Testis (tissue), 3 donors: Measurements from ENCODE around the gene NELFCD. TPM values are rescaled to one million over a fixed set of nuclear protein-coding genes. Genes with fewer than 3 reads are reported as not detected.

Experiments
- DNase-seq: peaks from one replicate; pipeline ENCODE4 v3.0.0-alpha.2; 2019
- H3K27ac ChIP-seq, 2 donors: fragments of 200-600 bp; sonication (generic); one replicate each; pipeline ENCODE4 v1.5.1; 2019
- H3K27me3 ChIP-seq: fragments of 200-600 bp; sonication (generic); one replicate; pipeline ENCODE4 v1.5.1; 2019
- H3K36me3 ChIP-seq: fragments of 200-600 bp; sonication (generic); one replicate; pipeline ENCODE4 v1.5.1; 2017; ENCODE audit warnings: low read depth; ENCODE audit errors: missing control alignments
- H3K4me1 ChIP-seq: fragments of 200-600 bp; sonication (generic); one replicate; pipeline ENCODE4 v1.5.1; 2019
- H3K4me3 ChIP-seq, 2 donors: fragments of 200-600 bp; sonication (generic); one replicate each; pipeline ENCODE4 v1.5.1; 2017 to 2019
- H3K9me3 ChIP-seq: fragments of 200-600 bp; sonication (generic); one replicate; pipeline ENCODE4 v1.5.1; 2017
- CTCF ChIP-seq, 3 experiments: fragments of 450-650 bp in 2 of 3; fragments of 200-600 bp in 1 of 3; sonication (generic) in 1 of 3; IDR thresholded peaks; one replicate each; pipeline ENCODE4 v1.5.1; 2016 to 2019; ENCODE audit warnings: antibody characterized with exemption in 3 of 3, mild to moderate bottlenecking in 2 of 3, moderate library complexity in 1 of 3
- POLR2A ChIP-seq: fragments of 450-650 bp; IDR thresholded peaks from one replicate; pipeline ENCODE4 v1.6.1; 2017; ENCODE audit warnings: antibody characterized with exemption, mild to moderate bottlenecking, moderate library complexity
- WGBS, 2 donors: methylation state at CpG; one replicate each; pipeline ENCODE4 v1.1.5; 2018; 5-methylcytosine and 5-hydroxymethylcytosine counted together
- intact Hi-C: fragments of 100-400 bp; cut with DNase I; formaldehyde crosslinking; loops from one replicate; pipeline ENCODE4 v1.15.1; 2023; ENCODE audit warnings: low total_unique reads
- polyA plus RNA-seq: library from polyadenylated mRNA; stranded (reverse); fragments of 350-450 nt; fragmentation: Illumina TruSeq; extraction: RNeasy Lipid Tissue Mini Kit (QIAGEN cat#74804); gene quantifications from one replicate; pipeline ENCODE4 v1.2.3, GENCODE V29; 2014; ENCODE audit warnings: low read depth, low replicate concordance; ENCODE audit not compliant: insufficient read depth
- total RNA-seq, 2 donors: library from RNA; depleted of rRNA; stranded (reverse); fragments of >200 nt; gene quantifications; one replicate each; pipeline ENCODE4 v1.2.3, GENCODE V29; 2016

NELFCD gene
- total and polyA plus RNA-seq, 3 donors from 2014 or later: 103 to 123 (median 105) TPM

DNA sequence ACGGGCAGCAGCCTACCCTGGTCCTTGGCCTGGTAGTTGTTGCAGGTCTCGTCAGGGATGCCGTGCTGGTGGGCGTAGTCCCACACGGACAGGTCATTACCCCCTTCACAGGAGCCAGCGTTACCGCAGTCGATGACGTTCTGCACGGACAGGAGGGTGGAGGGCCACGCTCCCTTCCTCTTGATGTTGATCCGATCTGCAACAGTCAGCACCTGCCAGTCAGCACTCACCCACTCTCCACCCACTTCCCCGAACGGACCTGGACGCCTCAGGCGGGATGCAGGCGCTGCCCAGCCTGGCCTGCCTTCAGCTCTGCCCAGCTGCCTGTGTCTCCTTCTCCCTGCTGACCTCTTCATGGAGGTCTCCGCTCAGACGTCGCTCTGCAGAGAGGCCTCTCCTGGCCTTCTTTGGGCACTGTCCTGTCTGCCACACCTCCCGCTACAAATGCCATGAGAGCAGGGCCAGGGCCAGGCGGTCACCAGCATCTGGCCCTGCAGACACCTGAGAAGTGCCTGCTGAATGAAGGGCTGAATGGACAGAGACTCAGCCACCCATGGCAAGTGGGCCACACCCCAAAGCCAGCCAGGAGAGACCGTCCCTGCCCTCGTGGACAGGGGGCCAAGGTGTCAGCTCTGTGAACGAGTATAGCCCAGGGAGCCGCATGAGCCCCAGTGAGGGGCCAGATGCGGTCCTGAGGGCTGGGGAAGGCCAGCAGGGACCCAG is 20.6 kb downstream of the NELFCD start:
- Histone ChIP-seq H3K27me3 (no peaks in the 10 kb centered on the region), H3K27ac (no peak overlapping the region), H3K36me3 (no peaks in the 10 kb centered on the region), H3K4me3 (no peak overlapping the region), H3K9me3 (no peaks in the 10 kb centered on the region), H3K4me1 (peaks cover 8% of the 10 kb centered on the region)
- intact Hi-C loops: no loop called here
- no peak for DNase-seq
- TF ChIP-seq POLR2A (no peak), CTCF (IDR thresholded peaks at IDR 0.05) (no peak)
- WGBS, 2 donors: 90 to 92% methylated on average over 14 to 27 of the region's 27 CpGs

DNA sequence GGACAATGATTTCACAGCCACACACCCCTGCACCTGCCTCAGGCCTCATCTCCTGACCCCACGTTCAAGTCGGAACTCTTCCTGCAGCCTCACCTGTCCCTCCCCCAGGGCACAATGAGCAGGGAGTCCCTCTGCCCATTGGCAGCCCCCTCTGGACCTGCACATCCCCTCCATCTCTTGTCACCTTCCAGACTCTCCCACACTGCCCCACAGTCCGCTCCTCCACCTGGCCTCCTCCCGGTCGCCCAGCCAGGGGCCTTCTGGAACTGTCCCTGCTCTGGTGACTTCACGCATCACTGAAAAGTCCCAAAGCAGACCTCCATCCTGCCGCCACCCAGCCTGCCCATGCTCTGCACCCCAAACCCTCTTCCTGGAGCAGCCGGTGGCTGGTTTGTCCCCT is 21.3 kb downstream of the NELFCD start:
- intact Hi-C loops: no loop called here

GRCh38 chr20:59002874-59003399 is 21.9 kb downstream of the NELFCD start:
- H3K9me3 ChIP-seq: no peaks in the 10 kb centered on the region
- TF ChIP-seq POLR2A (no peak), CTCF (IDR thresholded peaks at IDR 0.05) (no peak)
- no peaks in the 10 kb centered on the region for H3K36me3 ChIP-seq
- H3K27ac ChIP-seq: no peak overlapping the region
- 85 to 90% methylated on average over 17 of the region's 17 CpGs for WGBS, 2 donors
- intact Hi-C loops: no loop called here
- no peaks in the 10 kb centered on the region for H3K27me3 ChIP-seq
- H3K4me3 ChIP-seq: no peak overlapping the region
- DNase-seq: no peak
- peaks cover 9% of the 10 kb centered on the region for H3K4me1 ChIP-seq

More for the DNA sequence above, 21.3 kb downstream of the NELFCD start:
- Histone ChIP-seq H3K4me1 (peaks cover 9% of the 10 kb centered on the region), H3K27ac (no peak overlapping the region), H3K4me3 (no peak overlapping the region), H3K27me3 (no peaks in the 10 kb centered on the region), H3K9me3 (no peaks in the 10 kb centered on the region), H3K36me3 (no peaks in the 10 kb centered on the region)
- TF ChIP-seq POLR2A (no peak), CTCF (IDR thresholded peaks at IDR 0.05) (no peak)
- 95% methylated on average over 7 of the region's 8 CpGs for WGBS, 2 donors
- DNase-seq: no peak

GRCh38 chr20:59003836-59004492 is 22.9 kb downstream of the NELFCD start:
- TF ChIP-seq POLR2A (no peak), CTCF (IDR thresholded peaks at IDR 0.05) (no peak)
- Histone ChIP-seq H3K36me3 (no peaks in the 10 kb centered on the region), H3K27me3 (no peaks in the 10 kb centered on the region), H3K9me3 (no peaks in the 10 kb centered on the region), H3K4me3 (no peak overlapping the region), H3K4me1 (peaks cover 9% of the 10 kb centered on the region), H3K27ac (no peak overlapping the region)
- DNase-seq: no peak
- 85 to 88% methylated on average over 16 of the region's 16 CpGs for WGBS, 2 donors
- intact Hi-C loops: no loop called here

GRCh38 chr20:59004493-59004762 is 23.4 kb downstream of the NELFCD start:
- no peak overlapping the region for H3K4me3 ChIP-seq
- DNase-seq: no peak
- H3K9me3 ChIP-seq: no peaks in the 10 kb centered on the region
- whole genome bisulfite sequencing, 2 donors: 74 to 81% methylated on average over 4 of the region's 4 CpGs
- no peaks in the 10 kb centered on the region for H3K36me3 ChIP-seq
- no peaks in the 10 kb centered on the region for H3K27me3 ChIP-seq
- peak overlapping the region in 1 of 2 donors; percentile 7 for H3K27ac ChIP-seq
- intact Hi-C loops: no loop called here
- H3K4me1 ChIP-seq: peaks cover 9% of the 10 kb centered on the region
- TF ChIP-seq POLR2A: no peak
- no peak for TF ChIP-seq CTCF (IDR thresholded peaks at IDR 0.05)
